Parathyroid adenoma (tissue), 2 donors: Measurements from ENCODE around the gene GRIN2A.

ENCODE experiments used
- H2AFZ ChIP-seq: fragments of 300-600 bp; sonication (generic); one replicate; pipeline ENCODE4 v1.7.0; 2017; ENCODE audit warnings: antibody characterized with exemption, mild to moderate bottlenecking
- H3K27ac ChIP-seq: fragments of 300-600 bp; sonication (generic); one replicate; pipeline ENCODE4 v1.7.0; 2017
- H3K27me3 ChIP-seq: fragments of 300-600 bp; sonication (generic); one replicate; pipeline ENCODE4 v1.7.0; 2017; ENCODE audit warnings: low read length; ENCODE audit not compliant: control insufficient read depth, insufficient read depth
- H3K36me3 ChIP-seq: fragments of 300-600 bp; sonication (generic); one replicate; pipeline ENCODE4 v1.7.0; 2017; ENCODE audit warnings: low read length; ENCODE audit not compliant: control insufficient read depth, insufficient read depth
- H3K4me1 ChIP-seq: fragments of 300-600 bp; sonication (generic); one replicate; pipeline ENCODE4 v1.7.0; 2017; ENCODE audit warnings: control low read depth
- H3K4me2 ChIP-seq: fragments of 300-600 bp; sonication (generic); one replicate; pipeline ENCODE4 v1.7.0; 2017; ENCODE audit warnings: low read length
- H3K4me3 ChIP-seq: fragments of 300-600 bp; sonication (generic); one replicate; pipeline ENCODE4 v1.7.0; 2017; ENCODE audit warnings: low read depth, low read length
- H3K79me2 ChIP-seq: fragments of 300-600 bp; sonication (generic); one replicate; pipeline ENCODE4 v1.7.0; 2017; ENCODE audit warnings: control low read depth
- H3K9ac ChIP-seq: fragments of 300-600 bp; sonication (generic); one replicate; pipeline ENCODE4 v1.7.0; 2017; ENCODE audit warnings: mild to moderate bottlenecking
- H3K9me3 ChIP-seq: fragments of 300-600 bp; sonication (generic); one replicate; pipeline ENCODE4 v1.7.0; 2017; ENCODE audit warnings: low read length; ENCODE audit not compliant: control insufficient read depth
- CTCF ChIP-seq: fragments of 300-600 bp; sonication (generic); IDR thresholded peaks from one replicate; pipeline ENCODE4 v1.7.0; 2017; ENCODE audit warnings: antibody characterized with exemption, mild to moderate bottlenecking
- donor health status: primary hyperparathyroidism.

The GRIN2A gene

GRCh38 chr16:10085078-10085798, 97.0 kb downstream of the GRIN2A start:
- H3K27ac ChIP-seq: no peak overlapping the region
- no peak overlapping the region for H3K4me2 ChIP-seq
- H3K4me1 ChIP-seq: no peaks in the 10 kb centered on the region
- H3K9me3 ChIP-seq: no peaks in the 10 kb centered on the region
- H3K27me3 ChIP-seq: no peaks in the 10 kb centered on the region
- no peaks in the 10 kb centered on the region for H3K79me2 ChIP-seq
- no peak for TF ChIP-seq CTCF
- no peak overlapping the region for H2AFZ ChIP-seq
- no peak overlapping the region for H3K9ac ChIP-seq
- H3K4me3 ChIP-seq: no peak overlapping the region
- H3K36me3 ChIP-seq: no peaks in the 10 kb centered on the region

GRCh38 chr16:10083301-10083700, 98.9 kb downstream of the GRIN2A start:
- H3K27ac ChIP-seq: no peak overlapping the region
- H3K79me2 ChIP-seq: no peaks in the 10 kb centered on the region
- H3K36me3 ChIP-seq: no peaks in the 10 kb centered on the region
- H3K4me3 ChIP-seq: no peak overlapping the region
- H3K4me1 ChIP-seq: no peaks in the 10 kb centered on the region
- H3K27me3 ChIP-seq: no peaks in the 10 kb centered on the region
- H3K9me3 ChIP-seq: no peaks in the 10 kb centered on the region
- H2AFZ ChIP-seq: no peak overlapping the region
- no peak overlapping the region for H3K9ac ChIP-seq
- TF ChIP-seq CTCF: no peak
- no peak overlapping the region for H3K4me2 ChIP-seq

- Histone ChIP-seq H3K4me1 (no peaks in the 10 kb centered on the region), H2AFZ (no peak overlapping the region), H3K4me3 (no peak overlapping the region), H3K36me3 (no peaks in the 10 kb centered on the region), H3K27me3 (no peaks in the 10 kb centered on the region), H3K9ac (no peak overlapping the region), H3K27ac (no peak overlapping the region), H3K4me2 (no peak overlapping the region), H3K79me2 (no peaks in the 10 kb centered on the region), H3K9me3 (no peaks in the 10 kb centered on the region)
- no peak for TF ChIP-seq CTCF
Observed at GRCh38 chr16:10081201-10081940, 100.9 kb downstream of the GRIN2A start.

- no peak overlapping the region for H3K4me3 ChIP-seq
- no peaks in the 10 kb centered on the region for H3K9me3 ChIP-seq
- H3K36me3 ChIP-seq: no peaks in the 10 kb centered on the region
- no peak overlapping the region for H2AFZ ChIP-seq
- H3K27ac ChIP-seq: no peak overlapping the region
- TF ChIP-seq CTCF: no peak
- H3K79me2 ChIP-seq: no peaks in the 10 kb centered on the region
- no peaks in the 10 kb centered on the region for H3K4me1 ChIP-seq
- no peak overlapping the region for H3K9ac ChIP-seq
- no peaks in the 10 kb centered on the region for H3K27me3 ChIP-seq
- H3K4me2 ChIP-seq: no peak overlapping the region
Observed at GRCh38 chr16:10080051-10080772, 102.0 kb downstream of the GRIN2A start.
